K562 (cell line): Measurements from ENCODE around the gene BRAT1.

ENCODE experiments used
- CBFA2T3 ChIP-seq: fragments of 450-650 bp; IDR thresholded peaks from 2 replicates; pipeline ENCODE4 v1.6.1; 2017
- EP300 ChIP-seq: IDR thresholded peaks from 2 replicates; pipeline ENCODE4 v1.6.1; 2012; ENCODE audit warnings: low read length, improper control_type of control experiment

DNA sequence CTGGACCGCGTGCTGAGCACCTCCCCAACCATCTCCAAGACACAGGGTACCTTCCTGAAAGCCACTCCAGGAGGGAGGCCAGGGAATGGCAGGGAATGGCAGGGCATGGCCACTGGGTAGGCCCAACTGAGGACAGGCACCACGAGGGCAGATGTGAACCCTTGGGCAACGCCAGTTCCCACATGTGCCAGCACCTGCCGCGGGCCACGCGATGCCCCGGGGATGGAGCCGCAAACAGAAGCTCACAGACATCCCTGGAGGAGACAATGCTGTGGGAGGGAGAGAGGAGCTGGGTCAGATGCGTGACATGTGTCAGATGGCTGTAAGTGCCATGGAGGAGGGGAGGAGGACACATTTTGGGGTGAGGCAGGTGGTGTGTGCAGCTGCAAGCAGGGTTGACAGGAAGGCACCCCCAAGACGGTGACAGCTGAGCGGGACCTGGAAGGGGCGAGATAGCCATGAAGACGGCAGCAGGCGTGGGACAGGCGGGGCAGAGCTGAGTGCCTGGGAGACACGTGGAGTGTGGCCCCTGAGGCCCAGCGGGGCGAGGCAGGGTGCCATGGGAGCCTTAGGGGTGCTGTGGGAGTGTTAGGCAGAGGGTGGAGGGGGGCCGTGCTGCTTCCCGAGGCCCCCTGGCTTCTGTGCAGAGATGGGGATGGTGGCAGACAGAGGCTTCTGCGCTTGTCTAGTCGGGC is 31.1 kb upstream of the BRAT1 start:
- TF ChIP-seq CBFA2T3 (no peak), EP300 (no peak)
